Activated CD8-positive, alpha-beta T cell treated with anti-CD3 and anti-CD28 coated beads for 36 hours (primary cell): ENCODE measurements around the gene GPR78. TPM values are rescaled to one million over a fixed set of nuclear protein-coding genes. Genes with fewer than 3 reads are reported as not detected.

Experiments used
- ATAC-seq: fragments of 200-7000 bp; cut with Tn5 transposase; one replicate; pipeline ENCODE4 v1.10.0; 2021; ENCODE audit warnings: mild to moderate bottlenecking, moderate library complexity
- CTCF ChIA-PET: fragments of 350-600 bp; sonication (Branson Sonifier 250); formaldehyde crosslinking; loops from one replicate; lab custom pipeline; 2021; ENCODE audit warnings: antibody characterized with exemption; lab: Charles Lee
- POLR2A ChIA-PET: fragments of 350-600 bp; sonication (Branson Sonifier 250); formaldehyde crosslinking; loops from one replicate; lab custom pipeline; 2021; ENCODE audit warnings: antibody characterized with exemption; lab: Charles Lee
- DNase-seq: peaks from one replicate; pipeline ENCODE4 v3.0.0-alpha.2; 2020
- H3K27ac Mint-ChIP-seq: one replicate; pipeline ENCODE4 v1.8.0; 2021; ENCODE audit warnings: mild to moderate bottlenecking, mixed read lengths
- H3K27me3 Mint-ChIP-seq: one replicate; pipeline ENCODE4 v1.8.0; 2021; ENCODE audit warnings: mixed read lengths
- H3K36me3 Mint-ChIP-seq: one replicate; pipeline ENCODE4 v1.8.0; 2021; ENCODE audit warnings: low read depth, mixed read lengths
- H3K4me1 Mint-ChIP-seq: one replicate; pipeline ENCODE4 v1.8.0; 2021; ENCODE audit warnings: low read depth, mixed read lengths
- H3K4me3 Mint-ChIP-seq: one replicate; pipeline ENCODE4 v1.8.0; 2021; ENCODE audit warnings: mild to moderate bottlenecking, moderate library complexity, mixed read lengths
- H3K9me3 Mint-ChIP-seq: one replicate; pipeline ENCODE4 v1.8.0; 2021; ENCODE audit warnings: mixed read lengths
- CTCF ChIP-seq: fragments of 200-600 bp; IDR thresholded peaks from one replicate; pipeline ENCODE4 v1.8.0; 2022; ENCODE audit warnings: antibody characterized with exemption, mild to moderate bottlenecking
- intact Hi-C: fragments of 100-400 bp; cut with micrococcal nuclease; formaldehyde crosslinking; loops from one replicate; pipeline ENCODE4 v1.10.0; 2022
- total RNA-seq, 2 experiments: library from RNA; stranded (reverse); gene quantifications; one replicate each; pipeline ENCODE4 v1.2.3, GENCODE V29; 2021

GPR78 gene
- total RNA-seq, 2 experiments from 2014 or later: not detected

GRCh38 chr4:8602686-8603430 lies 22.7 kb downstream of the GPR78 start:
- POLR2A ChIA-PET: no interaction called here
- intact Hi-C loops: loop anchor here (10.0 kb wide), 1 partner anchor 312 kb away; no protein-coding TSS in a partner anchor
- CTCF ChIA-PET: no interaction called here
- no peak for ATAC-seq
- Mint-ChIP-seq H3K4me3 (no peak overlapping the region), H3K36me3 (no peaks in the 10 kb centered on the region), H3K4me1 (no peaks in the 10 kb centered on the region), H3K9me3 (no peaks in the 10 kb centered on the region), H3K27me3 (peaks cover 2% of the 10 kb centered on the region), H3K27ac (no peak overlapping the region)
- no peak for DNase-seq
- no peak for TF ChIP-seq CTCF

GRCh38 chr4:8603931-8604330 lies 23.7 kb downstream of the GPR78 start:
- intact Hi-C loops: loop anchor here (10.0 kb wide), 1 partner anchor 311 kb away; no protein-coding TSS in a partner anchor
- POLR2A ChIA-PET: no interaction called here
- CTCF ChIA-PET: no interaction called here

GRCh38 chr4:8605289-8605688 lies 25.1 kb downstream of the GPR78 start:
- H3K36me3 Mint-ChIP-seq: no peaks in the 10 kb centered on the region
- ATAC-seq: no peak
- intact Hi-C loops: loop anchor here (10.0 kb wide), 1 partner anchor 310 kb away; no protein-coding TSS in a partner anchor
- CTCF ChIA-PET: interaction anchor here (1.2 kb wide), 1 partner anchor 313 kb away, joined by 3 read pairs; no protein-coding TSS in a partner anchor
- H3K4me1 Mint-ChIP-seq: no peaks in the 10 kb centered on the region
- TF ChIP-seq CTCF: no peak
- POLR2A ChIA-PET: no interaction called here
- no peak overlapping the region for H3K27ac Mint-ChIP-seq
- H3K9me3 Mint-ChIP-seq: no peaks in the 10 kb centered on the region
- H3K4me3 Mint-ChIP-seq: no peak overlapping the region
- H3K27me3 Mint-ChIP-seq: peaks cover 2% of the 10 kb centered on the region
- DNase-seq: no peak

More at GRCh38 chr4:8603931-8604330, 23.7 kb downstream of the GPR78 start:
- ATAC-seq (no peak), DNase-seq (no peak)
- TF ChIP-seq CTCF: no peak
- H3K27ac Mint-ChIP-seq: no peak overlapping the region
- no peak overlapping the region for H3K4me3 Mint-ChIP-seq
- H3K36me3 Mint-ChIP-seq: no peaks in the 10 kb centered on the region
- no peaks in the 10 kb centered on the region for H3K4me1 Mint-ChIP-seq
- peaks cover 2% of the 10 kb centered on the region for H3K27me3 Mint-ChIP-seq
- no peaks in the 10 kb centered on the region for H3K9me3 Mint-ChIP-seq

- Mint-ChIP-seq H3K4me1 (no peaks in the 10 kb centered on the region), H3K9me3 (no peaks in the 10 kb centered on the region), H3K4me3 (no peak overlapping the region), H3K27me3 (peaks cover 2% of the 10 kb centered on the region), H3K36me3 (no peaks in the 10 kb centered on the region), H3K27ac (no peak overlapping the region)
- ATAC-seq: no peak
- TF ChIP-seq CTCF: no peak
- ChIA-PET POLR2A (no interaction called here), CTCF (interaction anchor here (1.2 kb wide), 1 partner anchor 312 kb away, joined by 3 read pairs; no protein-coding TSS in a partner anchor)
- intact Hi-C loops: loop anchor here (10.0 kb wide), 1 partner anchor 308 kb away; no protein-coding TSS in a partner anchor
- no peak for DNase-seq
Measured at GRCh38 chr4:8606476-8606875, 26.3 kb downstream of the GPR78 start.

GRCh38 chr4:8606966-8607365 lies 26.8 kb downstream of the GPR78 start:
- ChIA-PET POLR2A (no interaction called here), CTCF (interaction anchor here (0.7 to 1.1 kb wide), 8 partner anchors 10 to 317 kb away, joined by 3 to 5 read pairs (median 4); no protein-coding TSS in a partner anchor)
- Mint-ChIP-seq H3K27me3 (peaks cover 2% of the 10 kb centered on the region), H3K36me3 (no peaks in the 10 kb centered on the region), H3K27ac (no peak overlapping the region), H3K9me3 (no peaks in the 10 kb centered on the region), H3K4me1 (no peaks in the 10 kb centered on the region), H3K4me3 (no peak overlapping the region)
- DNase-seq: no peak
- ATAC-seq: no peak
- intact Hi-C loops: loop anchor here (10.0 kb wide), 1 partner anchor 308 kb away; no protein-coding TSS in a partner anchor
- TF ChIP-seq CTCF: no peak
